GM19467 (cell line): Measurements from ENCODE around the gene TMEM109.

ENCODE experiments used
- ATAC-seq: cut with Tn5 transposase; IDR thresholded peaks from one replicate; pipeline ENCODE4 v1.9.1; 2021; ENCODE audit warnings: mild to moderate bottlenecking, moderate library complexity; ENCODE audit not compliant: unreplicated experiment

Gene TMEM109

GRCh38 chr11:60924906-60925853 is 11.2 kb downstream of the TMEM109 start:
- ATAC-seq: no peak

GRCh38 chr11:60925868-60926267 is 11.9 kb downstream of the TMEM109 start:
- ATAC-seq: no peak

- ATAC-seq: no peak
Measured at GRCh38 chr11:60926500-60926899, 12.5 kb downstream of the TMEM109 start.

GRCh38 chr11:60927061-60927592 is 13.2 kb downstream of the TMEM109 start:
- no peak for ATAC-seq

- no peak for ATAC-seq
Measured at GRCh38 chr11:60927600-60927999, 13.6 kb downstream of the TMEM109 start.

GRCh38 chr11:60928563-60929001 is 14.6 kb downstream of the TMEM109 start:
- ATAC-seq: no peak

- no peak for ATAC-seq
Measured at GRCh38 chr11:60929764-60930163, 15.8 kb downstream of the TMEM109 start.

- no peak for ATAC-seq
Measured at GRCh38 chr11:60930394-60930793, 16.4 kb downstream of the TMEM109 start.

GRCh38 chr11:60931917-60932316 is 18.0 kb downstream of the TMEM109 start:
- no peak for ATAC-seq

GRCh38 chr11:60932605-60933356 is 18.8 kb downstream of the TMEM109 start:
- ATAC-seq: no peak

- ATAC-seq: no peak
Measured at GRCh38 chr11:60933416-60934123, 19.6 kb downstream of the TMEM109 start.

- ATAC-seq: no peak
Measured at GRCh38 chr11:60934124-60934789, 20.3 kb downstream of the TMEM109 start.

- no peak for ATAC-seq
Measured at GRCh38 chr11:60934790-60935605, 21.0 kb downstream of the TMEM109 start.

- no peak for ATAC-seq
Measured at GRCh38 chr11:60935676-60936442, 21.9 kb downstream of the TMEM109 start.

- ATAC-seq: no peak
Measured at GRCh38 chr11:60936467-60937143, 22.6 kb downstream of the TMEM109 start.

- no peak for ATAC-seq
Measured at GRCh38 chr11:60937144-60937527, 23.2 kb downstream of the TMEM109 start.

GRCh38 chr11:60937811-60938210 is 23.9 kb downstream of the TMEM109 start:
- ATAC-seq: no peak

- ATAC-seq: no peak
Measured at GRCh38 chr11:60938500-60938899, 24.5 kb downstream of the TMEM109 start.
